ENCODE data around the gene MYLK.
"Not testable (repeated sequence)": the region's sequence is repeated elsewhere in the genome, so short reads cannot be mapped to it uniquely, and the experiment has no call there.

DNA sequence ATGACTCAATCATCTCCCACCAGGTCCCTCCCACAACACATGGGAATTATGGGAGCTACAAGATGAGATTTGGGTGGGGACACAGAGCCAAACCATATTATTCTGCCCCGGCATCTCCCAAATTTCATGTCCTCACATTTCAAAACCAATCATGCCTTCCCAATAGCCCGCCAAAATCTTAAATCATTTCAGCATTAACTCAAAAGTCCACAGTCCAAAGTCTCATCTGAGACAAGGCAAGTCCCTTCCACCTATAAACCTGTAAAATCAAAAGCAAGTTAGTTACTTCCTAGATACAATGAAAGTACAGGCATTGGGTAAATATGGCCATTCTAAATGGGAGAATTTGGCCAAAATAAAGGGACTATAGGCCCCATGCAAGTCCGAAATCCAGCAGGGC, 6.0 kb upstream of the MYLK start:
- TF ChIP-seq, protein P1, sequence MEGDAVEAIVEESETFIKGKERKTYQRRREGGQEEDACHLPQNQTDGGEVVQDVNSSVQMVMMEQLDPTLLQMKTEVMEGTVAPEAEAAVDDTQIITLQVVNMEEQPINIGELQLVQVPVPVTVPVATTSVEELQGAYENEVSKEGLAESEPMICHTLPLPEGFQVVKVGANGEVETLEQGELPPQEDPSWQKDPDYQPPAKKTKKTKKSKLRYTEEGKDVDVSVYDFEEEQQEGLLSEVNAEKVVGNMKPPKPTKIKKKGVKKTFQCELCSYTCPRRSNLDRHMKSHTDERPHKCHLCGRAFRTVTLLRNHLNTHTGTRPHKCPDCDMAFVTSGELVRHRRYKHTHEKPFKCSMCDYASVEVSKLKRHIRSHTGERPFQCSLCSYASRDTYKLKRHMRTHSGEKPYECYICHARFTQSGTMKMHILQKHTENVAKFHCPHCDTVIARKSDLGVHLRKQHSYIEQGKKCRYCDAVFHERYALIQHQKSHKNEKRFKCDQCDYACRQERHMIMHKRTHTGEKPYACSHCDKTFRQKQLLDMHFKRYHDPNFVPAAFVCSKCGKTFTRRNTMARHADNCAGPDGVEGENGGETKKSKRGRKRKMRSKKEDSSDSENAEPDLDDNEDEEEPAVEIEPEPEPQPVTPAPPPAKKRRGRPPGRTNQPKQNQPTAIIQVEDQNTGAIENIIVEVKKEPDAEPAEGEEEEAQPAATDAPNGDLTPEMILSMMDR (IDR thresholded peaks at IDR 0.05; ENCODE audit: poor library complexity), result not testable (repeated sequence)
- TF ChIP-seq EZH2 (IDR thresholded peaks at IDR 0.05; ENCODE audit: borderline replicate concordance); EZH2phosphoT487 (IDR thresholded peaks at IDR 0.05; ENCODE audit: low read depth, severe bottlenecking, unreplicated experiment): not testable (repeated sequence)
